HEK293 (cell line): ENCODE results near the gene MACF1.

Experiments
- GLIS2 ChIP-seq: fragments of 450-650 bp; formaldehyde crosslinking; IDR thresholded peaks from 2 replicates; pipeline ENCODE4 v1.5.1; 2016; ENCODE audit warnings: missing biosample characterization, missing genetic modification characterization
- HOXA7 ChIP-seq: sonication (generic); formaldehyde crosslinking; IDR thresholded peaks from 2 replicates; pipeline ENCODE4 v1.8.1; 2022; ENCODE audit warnings: missing genetic modification reagents, borderline replicate concordance
- HOXD13 ChIP-seq: sonication (generic); formaldehyde crosslinking; IDR thresholded peaks from 2 replicates; pipeline ENCODE4 v1.8.0; 2022; ENCODE audit warnings: missing genetic modification reagents, borderline replicate concordance
- KLF16 ChIP-seq: fragments of 450-650 bp; formaldehyde crosslinking; IDR thresholded peaks from 2 replicates; pipeline ENCODE4 v1.5.1; 2017; ENCODE audit warnings: missing biosample characterization, missing genetic modification characterization
- SP2 ChIP-seq: fragments of 450-650 bp; formaldehyde crosslinking; IDR thresholded peaks from 2 replicates; pipeline ENCODE4 v1.5.1; 2016; ENCODE audit warnings: missing biosample characterization, missing genetic modification characterization
- ZBTB1 ChIP-seq: fragments of 450-650 bp; formaldehyde crosslinking; IDR thresholded peaks from 2 replicates; pipeline ENCODE4 v1.5.1; 2016; ENCODE audit warnings: missing biosample characterization, missing genetic modification characterization
- ZNF169 ChIP-seq: fragments of 450-650 bp; formaldehyde crosslinking; IDR thresholded peaks from 2 replicates; pipeline ENCODE4 v1.5.1; 2016; ENCODE audit warnings: missing biosample characterization, missing genetic modification characterization
- ZNF202 ChIP-seq: fragments of 450-650 bp; formaldehyde crosslinking; IDR thresholded peaks from 2 replicates; pipeline ENCODE4 v1.5.1; 2016; ENCODE audit warnings: missing biosample characterization, missing genetic modification characterization, borderline replicate concordance
- ZNF214 ChIP-seq: fragments of 450-650 bp; formaldehyde crosslinking; IDR thresholded peaks from 2 replicates; pipeline ENCODE4 v1.5.1; 2017; ENCODE audit warnings: missing biosample characterization, mild to moderate bottlenecking, missing genetic modification characterization, borderline replicate concordance
- ZNF391 ChIP-seq: fragments of 450-650 bp; formaldehyde crosslinking; IDR thresholded peaks from 2 replicates; pipeline ENCODE4 v1.5.1; 2016; ENCODE audit warnings: low read depth, missing biosample characterization, missing genetic modification characterization, borderline replicate concordance
- ZNF473 ChIP-seq: fragments of 450-650 bp; formaldehyde crosslinking; IDR thresholded peaks from 2 replicates; pipeline ENCODE4 v1.5.1; 2017; ENCODE audit warnings: missing biosample characterization, missing genetic modification characterization
- ZNF510 ChIP-seq: fragments of 450-650 bp; formaldehyde crosslinking; IDR thresholded peaks from 2 replicates; pipeline ENCODE4 v1.5.1; 2018; ENCODE audit warnings: mild to moderate bottlenecking, missing genetic modification characterization, missing biosample characterization; ENCODE audit not compliant: insufficient replicate concordance
- ZNF558 ChIP-seq: fragments of 450-650 bp; formaldehyde crosslinking; IDR thresholded peaks from 2 replicates; pipeline ENCODE4 v1.5.1; 2016; ENCODE audit warnings: missing biosample characterization, missing genetic modification characterization
- ZNF621 ChIP-seq: fragments of 450-650 bp; formaldehyde crosslinking; IDR thresholded peaks from 2 replicates; pipeline ENCODE4 v1.5.1; 2017; ENCODE audit warnings: missing biosample characterization, missing genetic modification characterization
- ZNF623 ChIP-seq: fragments of 450-650 bp; formaldehyde crosslinking; IDR thresholded peaks from 2 replicates; pipeline ENCODE4 v1.5.1; 2016; ENCODE audit warnings: missing biosample characterization, missing genetic modification characterization
- ZNF785 ChIP-seq: fragments of 450-650 bp; formaldehyde crosslinking; IDR thresholded peaks from 2 replicates; pipeline ENCODE4 v1.5.1; 2016; ENCODE audit warnings: missing biosample characterization, missing genetic modification characterization
- ZSCAN23 ChIP-seq: fragments of 450-650 bp; formaldehyde crosslinking; IDR thresholded peaks from 2 replicates; pipeline ENCODE4 v1.5.1; 2016; ENCODE audit warnings: missing biosample characterization, missing genetic modification characterization
- ZSCAN30 ChIP-seq: fragments of 450-650 bp; IDR thresholded peaks from 2 replicates; pipeline ENCODE4 v1.5.1; 2018; ENCODE audit warnings: missing biosample characterization, mild to moderate bottlenecking, missing genetic modification characterization, moderate library complexity
- TF ChIP-seq, protein P1 (sequence below): fragments of 450-650 bp; formaldehyde crosslinking; IDR thresholded peaks from 2 replicates; pipeline ENCODE4 v1.5.1; 2016; ENCODE audit warnings: missing biosample characterization, missing genetic modification characterization
- TF ChIP-seq, protein P2 (sequence below): fragments of 450-650 bp; formaldehyde crosslinking; IDR thresholded peaks from 2 replicates; pipeline ENCODE4 v1.5.1; 2016; ENCODE audit warnings: missing biosample characterization, missing genetic modification characterization
- TF ChIP-seq, protein P3 (sequence below): fragments of 450-650 bp; formaldehyde crosslinking; IDR thresholded peaks from 2 replicates; pipeline ENCODE4 v1.5.1; 2016; ENCODE audit warnings: missing biosample characterization, missing genetic modification characterization
- TF ChIP-seq, protein P4 (sequence below): fragments of 450-650 bp; formaldehyde crosslinking; IDR thresholded peaks from 2 replicates; pipeline ENCODE4 v1.5.1; 2016; ENCODE audit warnings: missing biosample characterization, missing genetic modification characterization
- TF ChIP-seq, protein P5 (sequence below): fragments of 450-650 bp; formaldehyde crosslinking; IDR thresholded peaks from 2 replicates; pipeline ENCODE4 v1.5.1; 2016; ENCODE audit warnings: missing biosample characterization, missing genetic modification characterization
- TF ChIP-seq, protein P6 (sequence below): fragments of 450-650 bp; formaldehyde crosslinking; IDR thresholded peaks from 2 replicates; pipeline ENCODE4 v1.5.1; 2016; ENCODE audit warnings: missing biosample characterization, missing genetic modification characterization, low read depth
- TF ChIP-seq, protein P7 (sequence below): fragments of 450-650 bp; formaldehyde crosslinking; IDR thresholded peaks from 2 replicates; pipeline ENCODE4 v1.5.1; 2016; ENCODE audit warnings: missing biosample characterization, missing genetic modification characterization, borderline replicate concordance

Gene MACF1

DNA sequence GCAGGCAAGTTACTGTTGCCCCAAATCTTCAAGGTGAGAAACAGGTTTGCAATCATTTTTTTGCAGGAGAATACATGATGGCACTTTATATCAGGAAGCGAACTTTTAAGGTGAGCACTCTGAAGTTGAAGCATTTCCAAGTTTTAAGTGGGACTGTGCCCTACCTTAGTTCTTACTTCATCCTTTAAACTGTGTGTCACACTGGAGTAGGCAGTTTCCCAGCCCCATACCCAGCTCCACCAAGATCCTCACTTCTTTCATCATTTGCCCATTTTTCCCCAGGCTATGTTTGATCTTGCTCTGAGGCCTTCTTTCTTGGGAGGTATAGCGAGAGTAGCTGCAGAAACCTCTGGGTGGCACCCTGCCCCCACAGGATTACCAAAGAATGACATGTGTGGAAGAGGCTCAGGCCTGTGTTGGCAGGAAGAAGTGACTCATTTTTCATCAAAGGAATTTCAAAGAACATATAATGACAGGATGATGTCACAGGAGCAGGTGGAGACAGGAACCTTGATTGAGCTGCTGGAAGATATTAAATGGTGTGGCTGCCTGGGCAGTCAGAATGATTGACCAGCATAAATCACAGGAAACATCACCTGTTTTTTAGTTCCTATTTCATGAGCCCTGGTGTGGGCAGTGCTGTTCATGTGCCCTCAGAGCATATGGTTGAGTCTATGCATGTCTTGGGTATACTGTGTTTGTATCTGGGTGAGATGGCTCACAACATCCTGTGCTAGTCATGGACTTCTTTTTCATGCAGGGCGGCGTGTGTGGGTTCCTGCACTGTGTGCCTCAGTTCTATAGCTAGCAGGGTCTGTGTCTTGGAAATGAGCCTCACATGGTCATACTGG lies 20.8 kb upstream of the MACF1 start (continued):
- TF ChIP-seq, protein P1, sequence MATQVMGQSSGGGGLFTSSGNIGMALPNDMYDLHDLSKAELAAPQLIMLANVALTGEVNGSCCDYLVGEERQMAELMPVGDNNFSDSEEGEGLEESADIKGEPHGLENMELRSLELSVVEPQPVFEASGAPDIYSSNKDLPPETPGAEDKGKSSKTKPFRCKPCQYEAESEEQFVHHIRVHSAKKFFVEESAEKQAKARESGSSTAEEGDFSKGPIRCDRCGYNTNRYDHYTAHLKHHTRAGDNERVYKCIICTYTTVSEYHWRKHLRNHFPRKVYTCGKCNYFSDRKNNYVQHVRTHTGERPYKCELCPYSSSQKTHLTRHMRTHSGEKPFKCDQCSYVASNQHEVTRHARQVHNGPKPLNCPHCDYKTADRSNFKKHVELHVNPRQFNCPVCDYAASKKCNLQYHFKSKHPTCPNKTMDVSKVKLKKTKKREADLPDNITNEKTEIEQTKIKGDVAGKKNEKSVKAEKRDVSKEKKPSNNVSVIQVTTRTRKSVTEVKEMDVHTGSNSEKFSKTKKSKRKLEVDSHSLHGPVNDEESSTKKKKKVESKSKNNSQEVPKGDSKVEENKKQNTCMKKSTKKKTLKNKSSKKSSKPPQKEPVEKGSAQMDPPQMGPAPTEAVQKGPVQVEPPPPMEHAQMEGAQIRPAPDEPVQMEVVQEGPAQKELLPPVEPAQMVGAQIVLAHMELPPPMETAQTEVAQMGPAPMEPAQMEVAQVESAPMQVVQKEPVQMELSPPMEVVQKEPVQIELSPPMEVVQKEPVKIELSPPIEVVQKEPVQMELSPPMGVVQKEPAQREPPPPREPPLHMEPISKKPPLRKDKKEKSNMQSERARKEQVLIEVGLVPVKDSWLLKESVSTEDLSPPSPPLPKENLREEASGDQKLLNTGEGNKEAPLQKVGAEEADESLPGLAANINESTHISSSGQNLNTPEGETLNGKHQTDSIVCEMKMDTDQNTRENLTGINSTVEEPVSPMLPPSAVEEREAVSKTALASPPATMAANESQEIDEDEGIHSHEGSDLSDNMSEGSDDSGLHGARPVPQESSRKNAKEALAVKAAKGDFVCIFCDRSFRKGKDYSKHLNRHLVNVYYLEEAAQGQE (tag by site-specific recombination): no peak
- TF ChIP-seq ZBTB1 (tag by site-specific recombination) (no peak), ZNF169 (tag by site-specific recombination) (no peak), ZNF558 (tag by site-specific recombination) (peak; percentile 89), ZNF510 (tag by site-specific recombination) (no peak), ZNF202 (tag by site-specific recombination) (no peak), HOXA7 (CRISPR knock-in tag) (no peak), ZNF391 (peak; percentile 27; the same call in 1 of the 2 replicates), HOXD13 (no peak), ZNF621 (tag by site-specific recombination) (no peak), GLIS2 (tag by site-specific recombination) (peak; percentile 37; the same call in 1 of the 2 replicates), ZSCAN30 (tag by site-specific recombination) (peak; percentile 80; the same call in 1 of the 2 replicates), ZSCAN23 (tag by site-specific recombination) (no peak), KLF16 (tag by site-specific recombination) (no peak), ZNF214 (tag by site-specific recombination) (no peak), ZNF623 (tag by site-specific recombination) (no peak), ZNF473 (tag by site-specific recombination) (no peak), ZNF785 (no peak), SP2 (tag by site-specific recombination) (peak; percentile 36; the same call in 1 of the 2 replicates)
- TF ChIP-seq, protein P2, sequence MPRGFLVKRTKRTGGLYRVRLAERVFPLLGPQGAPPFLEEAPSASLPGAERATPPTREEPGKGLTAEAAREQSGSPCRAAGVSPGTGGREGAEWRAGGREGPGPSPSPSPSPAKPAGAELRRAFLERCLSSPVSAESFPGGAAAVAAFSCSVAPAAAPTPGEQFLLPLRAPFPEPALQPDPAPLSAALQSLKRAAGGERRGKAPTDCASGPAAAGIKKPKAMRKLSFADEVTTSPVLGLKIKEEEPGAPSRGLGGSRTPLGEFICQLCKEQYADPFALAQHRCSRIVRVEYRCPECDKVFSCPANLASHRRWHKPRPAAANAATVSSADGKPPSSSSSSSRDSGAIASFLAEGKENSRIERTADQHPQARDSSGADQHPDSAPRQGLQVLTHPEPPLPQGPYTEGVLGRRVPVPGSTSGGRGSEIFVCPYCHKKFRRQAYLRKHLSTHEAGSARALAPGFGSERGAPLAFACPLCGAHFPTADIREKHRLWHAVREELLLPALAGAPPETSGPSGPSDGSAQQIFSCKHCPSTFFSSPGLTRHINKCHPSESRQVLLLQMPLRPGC: peak; percentile 98
- TF ChIP-seq, protein P3, sequence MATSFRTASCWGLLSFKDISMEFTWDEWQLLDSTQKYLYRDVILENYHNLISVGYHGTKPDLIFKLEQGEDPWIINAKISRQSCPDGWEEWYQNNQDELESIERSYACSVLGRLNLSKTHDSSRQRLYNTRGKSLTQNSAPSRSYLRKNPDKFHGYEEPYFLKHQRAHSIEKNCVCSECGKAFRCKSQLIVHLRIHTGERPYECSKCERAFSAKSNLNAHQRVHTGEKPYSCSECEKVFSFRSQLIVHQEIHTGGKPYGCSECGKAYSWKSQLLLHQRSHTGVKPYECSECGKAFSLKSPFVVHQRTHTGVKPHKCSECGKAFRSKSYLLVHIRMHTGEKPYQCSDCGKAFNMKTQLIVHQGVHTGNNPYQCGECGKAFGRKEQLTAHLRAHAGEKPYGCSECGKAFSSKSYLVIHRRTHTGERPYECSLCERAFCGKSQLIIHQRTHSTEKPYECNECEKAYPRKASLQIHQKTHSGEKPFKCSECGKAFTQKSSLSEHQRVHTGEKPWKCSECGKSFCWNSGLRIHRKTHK (tag by site-specific recombination): no peak
- TF ChIP-seq, protein P4, sequence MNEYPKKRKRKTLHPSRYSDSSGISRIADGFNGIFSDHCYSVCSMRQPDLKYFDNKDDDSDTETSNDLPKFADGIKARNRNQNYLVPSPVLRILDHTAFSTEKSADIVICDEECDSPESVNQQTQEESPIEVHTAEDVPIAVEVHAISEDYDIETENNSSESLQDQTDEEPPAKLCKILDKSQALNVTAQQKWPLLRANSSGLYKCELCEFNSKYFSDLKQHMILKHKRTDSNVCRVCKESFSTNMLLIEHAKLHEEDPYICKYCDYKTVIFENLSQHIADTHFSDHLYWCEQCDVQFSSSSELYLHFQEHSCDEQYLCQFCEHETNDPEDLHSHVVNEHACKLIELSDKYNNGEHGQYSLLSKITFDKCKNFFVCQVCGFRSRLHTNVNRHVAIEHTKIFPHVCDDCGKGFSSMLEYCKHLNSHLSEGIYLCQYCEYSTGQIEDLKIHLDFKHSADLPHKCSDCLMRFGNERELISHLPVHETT: peak; percentile 85
- TF ChIP-seq, protein P5, sequence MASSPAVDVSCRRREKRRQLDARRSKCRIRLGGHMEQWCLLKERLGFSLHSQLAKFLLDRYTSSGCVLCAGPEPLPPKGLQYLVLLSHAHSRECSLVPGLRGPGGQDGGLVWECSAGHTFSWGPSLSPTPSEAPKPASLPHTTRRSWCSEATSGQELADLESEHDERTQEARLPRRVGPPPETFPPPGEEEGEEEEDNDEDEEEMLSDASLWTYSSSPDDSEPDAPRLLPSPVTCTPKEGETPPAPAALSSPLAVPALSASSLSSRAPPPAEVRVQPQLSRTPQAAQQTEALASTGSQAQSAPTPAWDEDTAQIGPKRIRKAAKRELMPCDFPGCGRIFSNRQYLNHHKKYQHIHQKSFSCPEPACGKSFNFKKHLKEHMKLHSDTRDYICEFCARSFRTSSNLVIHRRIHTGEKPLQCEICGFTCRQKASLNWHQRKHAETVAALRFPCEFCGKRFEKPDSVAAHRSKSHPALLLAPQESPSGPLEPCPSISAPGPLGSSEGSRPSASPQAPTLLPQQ: peak; percentile 75
- TF ChIP-seq, protein P6, sequence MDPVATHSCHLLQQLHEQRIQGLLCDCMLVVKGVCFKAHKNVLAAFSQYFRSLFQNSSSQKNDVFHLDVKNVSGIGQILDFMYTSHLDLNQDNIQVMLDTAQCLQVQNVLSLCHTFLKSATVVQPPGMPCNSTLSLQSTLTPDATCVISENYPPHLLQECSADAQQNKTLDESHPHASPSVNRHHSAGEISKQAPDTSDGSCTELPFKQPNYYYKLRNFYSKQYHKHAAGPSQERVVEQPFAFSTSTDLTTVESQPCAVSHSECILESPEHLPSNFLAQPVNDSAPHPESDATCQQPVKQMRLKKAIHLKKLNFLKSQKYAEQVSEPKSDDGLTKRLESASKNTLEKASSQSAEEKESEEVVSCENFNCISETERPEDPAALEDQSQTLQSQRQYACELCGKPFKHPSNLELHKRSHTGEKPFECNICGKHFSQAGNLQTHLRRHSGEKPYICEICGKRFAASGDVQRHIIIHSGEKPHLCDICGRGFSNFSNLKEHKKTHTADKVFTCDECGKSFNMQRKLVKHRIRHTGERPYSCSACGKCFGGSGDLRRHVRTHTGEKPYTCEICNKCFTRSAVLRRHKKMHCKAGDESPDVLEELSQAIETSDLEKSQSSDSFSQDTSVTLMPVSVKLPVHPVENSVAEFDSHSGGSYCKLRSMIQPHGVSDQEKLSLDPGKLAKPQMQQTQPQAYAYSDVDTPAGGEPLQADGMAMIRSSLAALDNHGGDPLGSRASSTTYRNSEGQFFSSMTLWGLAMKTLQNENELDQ (tag by site-specific recombination): no peak
- TF ChIP-seq, protein P7, sequence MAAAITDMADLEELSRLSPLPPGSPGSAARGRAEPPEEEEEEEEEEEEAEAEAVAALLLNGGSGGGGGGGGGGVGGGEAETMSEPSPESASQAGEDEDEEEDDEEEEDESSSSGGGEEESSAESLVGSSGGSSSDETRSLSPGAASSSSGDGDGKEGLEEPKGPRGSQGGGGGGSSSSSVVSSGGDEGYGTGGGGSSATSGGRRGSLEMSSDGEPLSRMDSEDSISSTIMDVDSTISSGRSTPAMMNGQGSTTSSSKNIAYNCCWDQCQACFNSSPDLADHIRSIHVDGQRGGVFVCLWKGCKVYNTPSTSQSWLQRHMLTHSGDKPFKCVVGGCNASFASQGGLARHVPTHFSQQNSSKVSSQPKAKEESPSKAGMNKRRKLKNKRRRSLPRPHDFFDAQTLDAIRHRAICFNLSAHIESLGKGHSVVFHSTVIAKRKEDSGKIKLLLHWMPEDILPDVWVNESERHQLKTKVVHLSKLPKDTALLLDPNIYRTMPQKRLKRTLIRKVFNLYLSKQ (tag by site-specific recombination): no peak
